ENCODE results near the gene SYNGR1. TPM values are rescaled to one million over a fixed set of nuclear protein-coding genes. Genes with fewer than 3 reads are reported as not detected.

The SYNGR1 gene
- total and polyA plus RNA-seq, 2 of the 8 experiments (the other 6 are each of a cell fraction or from before 2014, with no cell fraction given), result 32.5 to 84.7 TPM

DNA sequence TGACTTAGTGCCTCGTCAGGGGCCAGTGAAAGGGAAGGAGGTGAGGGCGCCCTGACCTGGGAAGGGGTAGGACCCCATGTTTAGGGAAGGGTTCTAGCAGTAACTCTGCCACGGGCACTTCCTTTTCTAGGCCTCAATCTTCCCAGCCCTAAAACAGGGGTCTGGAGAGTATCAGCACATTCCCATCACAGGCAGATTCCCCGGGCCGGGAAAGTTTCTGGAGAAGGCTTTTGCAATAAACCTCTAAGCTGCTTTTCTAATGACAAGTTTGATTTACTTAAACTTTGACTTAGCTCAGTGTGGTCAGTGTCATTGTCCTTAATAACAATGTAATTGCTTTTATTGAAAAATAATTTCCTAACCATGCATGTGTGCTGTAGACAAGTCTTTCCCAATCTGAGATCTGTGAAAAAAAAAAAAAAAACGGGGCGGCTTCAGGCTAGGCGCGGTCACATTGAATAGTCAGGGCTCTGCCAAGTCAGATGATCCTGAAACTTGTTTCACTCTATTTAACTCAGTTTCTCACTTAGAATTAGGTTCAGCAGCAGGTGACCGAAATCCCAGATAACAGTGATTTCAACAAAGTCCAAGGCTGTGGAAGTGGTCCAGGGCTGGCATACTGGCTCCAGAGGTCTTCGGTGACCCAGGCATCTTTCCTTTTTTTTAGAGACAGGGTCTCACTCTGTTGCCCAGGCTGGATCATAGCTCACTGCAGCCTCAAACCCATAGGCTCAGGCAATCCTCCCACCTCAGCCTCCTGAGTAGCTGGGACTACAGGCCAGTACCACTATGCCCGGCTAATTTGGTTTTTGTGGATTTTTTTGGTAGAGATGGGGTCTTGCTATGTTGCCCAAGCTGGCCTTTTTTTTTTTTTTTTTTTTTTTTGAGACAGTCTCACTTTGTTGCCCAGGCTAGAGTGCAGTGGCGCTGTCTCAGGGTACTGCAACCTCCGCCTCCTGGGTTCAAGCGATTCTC, 30.3 kb downstream of the SYNGR1 start:
- H2BK15ac ChIP-seq (ENCODE audit: low read length), result no peak overlapping the region
- POLR2A ChIA-PET (ENCODE audit: partially characterized antibody), result interaction anchor here (1.2 to 3.1 kb wide), 4 partner anchors 13 to 64 kb away, joined by 3 to 9 read pairs (median 6); partner anchors contain the start of gene RPL3
- H3K79me1 ChIP-seq (ENCODE audit: low read depth, low read length), result no peaks in the 10 kb centered on the region
- no peak overlapping the region for H2BK5ac ChIP-seq (ENCODE audit: low read depth, low read length)
- no peaks in the 10 kb centered on the region for H3K27me3 ChIP-seq (replicated peaks in 1 of 4; ENCODE audit: control insufficient read depth in 3 of 4, extremely low read depth in 1 of 4, insufficient read depth in 3 of 4, low read length in 3 of 4)
- H2AK5ac ChIP-seq (ENCODE audit: low read depth, low read length), result no peak overlapping the region
- no peak overlapping the region for H2BK120ac ChIP-seq (replicated peaks; ENCODE audit: low read depth, low read length)
- H3K9ac ChIP-seq (replicated peaks in 1 of 4; ENCODE audit: extremely low read depth in 1 of 4, low read depth in 3 of 4, low read length in 3 of 4), result no peak overlapping the region
- no peak overlapping the region for H2BK12ac ChIP-seq (ENCODE audit: low read depth, low read length)
- H4K8ac ChIP-seq (ENCODE audit: extremely low read depth, insufficient read depth, low read length), result no peak overlapping the region
- DNase-seq (ENCODE audit: low read depth in 1 of 2, low spot score in 2 of 2), result no peak
- H3K23ac ChIP-seq (ENCODE audit: insufficient read length), result no peak overlapping the region
- H3K4me1 ChIP-seq (replicated peaks in 1 of 4; ENCODE audit: control insufficient read depth in 3 of 4, insufficient read depth in 4 of 4, low read length in 3 of 4), result 0 out of 7 replicates have a peak, but pooled peaks cover 0 to 5% (median 0%) of the 10 kb centered on the region in 4 experiments
- H3K79me2 ChIP-seq (ENCODE audit: control insufficient read depth in 1 of 2, insufficient read depth in 2 of 2, low read length in 2 of 2), result no peaks in the 10 kb centered on the region
- no peak overlapping the region for H3K56ac ChIP-seq (replicated peaks; ENCODE audit: insufficient read length, low read depth, low read length)
- no peak overlapping the region for H3K4ac ChIP-seq (replicated peaks; ENCODE audit: insufficient read length, low read depth, low read length)
- H3K4me2 ChIP-seq (ENCODE audit: insufficient read depth in 1 of 2, low read depth in 2 of 2, low read length in 2 of 2), result no peak overlapping the region
- H4K20me1 ChIP-seq (replicated peaks in 1 of 2; ENCODE audit: control insufficient read depth in 1 of 2, insufficient read depth in 2 of 2, low read length in 2 of 2), result peaks cover 0 to 2% of the 10 kb centered on the region in 2 experiments
- CTCF ChIA-PET (ENCODE audit: partially characterized antibody), result interaction anchor here (0.6 to 1.4 kb wide), 4 partner anchors 37 to 378 kb away, joined by 3 read pairs; no protein-coding TSS in a partner anchor
- no peak overlapping the region for H3K18ac ChIP-seq (ENCODE audit: extremely low read depth, low read length)
- H3K4me3 ChIP-seq (ENCODE audit: extremely low read depth in 1 of 4, insufficient read depth in 2 of 4, low read depth in 3 of 4, low read length in 4 of 4), result no peak overlapping the region
- H3K36me3 ChIP-seq (ENCODE audit: control insufficient read depth in 2 of 4, insufficient read depth in 4 of 4, low read length in 3 of 4), result no peaks in the 10 kb centered on the region
- no peaks in the 10 kb centered on the region for H3K9me3 ChIP-seq (ENCODE audit: insufficient read depth in 2 of 2, low read depth in 1 of 2, low read length in 1 of 2)
- no peaks in the 10 kb centered on the region for H3K23me2 ChIP-seq (ENCODE audit: low read depth, low read length)
- H3K27ac ChIP-seq (ENCODE audit: low read depth, low read length), result no peak overlapping the region
- no peak overlapping the region for H3K14ac ChIP-seq (ENCODE audit: insufficient read length)
- H2BK20ac ChIP-seq (ENCODE audit: low read length), result no peak overlapping the region
- no peak for FAIRE-seq
- TF ChIP-seq TAF1 (IDR thresholded peaks at IDR 0.05; ENCODE audit: low read depth, low read length), result no peak
- TF ChIP-seq RFX5 (IDR thresholded peaks at IDR 0.05; ENCODE audit: borderline replicate concordance, low read depth, low read length), result no peak
- TF ChIP-seq EZH2 (IDR thresholded peaks at IDR 0.05; ENCODE audit: low read depth, low read length, severe bottlenecking), result no peak
- TF ChIP-seq FOSL1 (IDR thresholded peaks at IDR 0.05; ENCODE audit: insufficient read depth, low read depth, low read length), result no peak
- no peak for TF ChIP-seq SP2 (IDR thresholded peaks at IDR 0.05; ENCODE audit: low read length)
- TF ChIP-seq SAP30 (IDR thresholded peaks at IDR 0.05; ENCODE audit: insufficient read depth, insufficient replicate concordance, low read length), result no peak
- TF ChIP-seq BACH1 (IDR thresholded peaks at IDR 0.05; ENCODE audit: low read length), result no peak
- 90% methylated on average over 15 of the region's 15 CpGs; no CpG with 5 or more reads in 1 of the 2 experiments for WGBS, 2 experiments (ENCODE audit: extremely low coverage in 1 of 2, insufficient coverage in 1 of 2, insufficient read length in 1 of 2, insufficient replicate concordance in 2 of 2, low coverage in 1 of 2, low lambda C conversion rate in 2 of 2, missing lambda C conversion rate in 1 of 2)
- H4K5ac ChIP-seq (ENCODE audit: insufficient read length, low read depth, low read length), result no peak overlapping the region
- H2AFZ ChIP-seq (ENCODE audit: low read length), result no peak overlapping the region
- H4K91ac ChIP-seq (replicated peaks; ENCODE audit: insufficient read length, low read length), result no peak overlapping the region
